ENCODE results near the gene WDR90.
A peak's percentile ranks its signal among the peaks of the same experiment; 100 is the strongest.
"Not testable (repeated sequence)": the region's sequence is repeated elsewhere in the genome, so short reads cannot be mapped to it uniquely, and the experiment has no call there.

WDR90 gene

GRCh38 chr16:677316-678190, 28.4 kb downstream of the WDR90 start:
- no peak for DNase-seq

- DNase-seq, result no peak
Measured at GRCh38 chr16:678209-678857, 29.2 kb downstream of the WDR90 start.

- peak; percentile 66 for DNase-seq
Measured at GRCh38 chr16:678858-679813, 30.0 kb downstream of the WDR90 start.

GRCh38 chr16:679814-680624, 30.9 kb downstream of the WDR90 start, which contains the start of gene STUB1:
TSS of gene STUB1 (plus strand) at chr16:680410. CDS start at chr16:680526, 116 bp downstream.
- peak; percentile 86 for DNase-seq

- DNase-seq, result no peak
Measured at GRCh38 chr16:680625-680945, 31.4 kb downstream of the WDR90 start.

GRCh38 chr16:680967-681745, 32.0 kb downstream of the WDR90 start:
- DNase-seq, result peak; percentile 48

- peak; percentile 59 for DNase-seq
Measured at GRCh38 chr16:681746-682427, 32.7 kb downstream of the WDR90 start.

GRCh38 chr16:682493-683395, 33.6 kb downstream of the WDR90 start:
- no peak for DNase-seq

GRCh38 chr16:683396-684070, 34.4 kb downstream of the WDR90 start:
- DNase-seq, result no peak

- peak; percentile 95 for DNase-seq
Measured at GRCh38 chr16:684071-684794, 35.1 kb downstream of the WDR90 start, which contains the start of gene JMJD8. TSS of gene JMJD8 (minus strand) at chr16:684334. CDS start at chr16:684319, 15 bp downstream.

GRCh38 chr16:684961-685696, 36.0 kb downstream of the WDR90 start:
- no peak for DNase-seq

GRCh38 chr16:685967-686366, 36.8 kb downstream of the WDR90 start:
- peak; percentile 48 for DNase-seq

GRCh38 chr16:686459-687260, 37.5 kb downstream of the WDR90 start:
- no peak for DNase-seq

- no peak for DNase-seq
Measured at GRCh38 chr16:687499-687898, 38.3 kb downstream of the WDR90 start.

- no peak for DNase-seq
Measured at GRCh38 chr16:689175-689897, 40.2 kb downstream of the WDR90 start.

- DNase-seq, result not testable (repeated sequence)
Measured at GRCh38 chr16:691242-691641, 42.1 kb downstream of the WDR90 start.

Measured in EL (cell line).